ENCODE measurements around the gene TXNL4B.

Gene TXNL4B

GRCh38 chr16:72043539-72043938 is 49.9 kb downstream of the TXNL4B start:
- Histone ChIP-seq H3K27ac (no peak overlapping the region), H3K4me3 (no peak overlapping the region)

- Histone ChIP-seq H3K27ac (no peak overlapping the region), H3K4me3 (no peak overlapping the region)
Observed at GRCh38 chr16:72043058-72043457, 50.4 kb downstream of the TXNL4B start.

GRCh38 chr16:72042157-72042660 is 51.2 kb downstream of the TXNL4B start:
- Histone ChIP-seq H3K4me3 (no peak overlapping the region), H3K27ac (no peak overlapping the region)

DNA sequence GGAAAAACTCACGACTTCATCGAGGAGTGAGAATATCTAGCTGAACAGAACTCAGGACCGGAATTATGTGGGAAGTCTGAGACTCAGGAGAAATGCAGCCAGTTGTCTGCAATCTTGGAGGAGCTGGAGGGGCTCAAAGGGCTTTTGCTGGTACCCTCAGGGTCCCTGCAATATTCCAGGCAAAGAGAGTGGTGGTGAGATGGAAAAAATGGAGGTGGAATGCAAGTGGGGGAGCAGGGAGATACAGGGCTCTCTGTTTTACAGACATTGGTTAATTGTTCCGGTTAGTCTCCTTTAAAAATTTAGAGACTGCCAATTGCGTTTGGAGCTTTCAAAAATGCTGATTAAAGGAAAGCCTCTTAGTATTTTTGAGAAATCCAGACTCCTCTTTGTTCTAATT is 57.3 kb downstream of the TXNL4B start:
- Histone ChIP-seq H3K27ac (no peak overlapping the region), H3K4me3 (no peak overlapping the region)
